SU-DHL-6 (cell line): Measurements from ENCODE around the gene TMEM242.

Experiments used
- H2AFZ ChIP-seq: fragments of 200-600 bp; sonication (generic); 2 replicates; pipeline ENCODE4 v1.6.1; 2014; ENCODE audit warnings: low read depth, mild to moderate bottlenecking, moderate library complexity, mixed read lengths, antibody characterized with exemption, low read length; ENCODE audit not compliant: severe bottlenecking
- H3F3A ChIP-seq: fragments of 200-600 bp; shearing (Covaris generic); 2 replicates; pipeline ENCODE4 v1.6.0; 2016; ENCODE audit warnings: antibody characterized with exemption, mild to moderate bottlenecking; ENCODE audit not compliant: insufficient read depth
- H3K27ac ChIP-seq: fragments of 200-600 bp; sonication (generic); 2 replicates; pipeline ENCODE4 v1.5.1; 2016; ENCODE audit warnings: low read depth, mild to moderate bottlenecking, low read length, moderate library complexity, mixed read lengths
- H3K27me3 ChIP-seq: fragments of 200-600 bp; sonication (generic), shearing (Covaris generic); 2 replicates; pipeline ENCODE4 v1.6.0; 2014; ENCODE audit warnings: mild to moderate bottlenecking, low read length
- H3K36me3 ChIP-seq: fragments of 200-600 bp; sonication (generic); 2 replicates; pipeline ENCODE4 v1.6.1; 2014; ENCODE audit warnings: mild to moderate bottlenecking, low read length, mixed read lengths
- H3K4me2 ChIP-seq: fragments of 300-600, 200-600 bp; shearing (Covaris generic), sonication (generic); 2 replicates; pipeline ENCODE4 v1.6.0; 2014; ENCODE audit warnings: low read length, low read depth, mild to moderate bottlenecking; ENCODE audit not compliant: poor library complexity, severe bottlenecking
- H3K4me3 ChIP-seq: fragments of 200-600 bp; sonication (generic); 2 replicates; pipeline ENCODE4 v1.5.1; 2014; ENCODE audit warnings: antibody characterized with exemption, low read length, mild to moderate bottlenecking, mixed read lengths; ENCODE audit not compliant: insufficient read depth, poor library complexity, severe bottlenecking
- H3K79me2 ChIP-seq: fragments of 200-600 bp; sonication (generic); 2 replicates; pipeline ENCODE4 v1.6.1; 2014; ENCODE audit warnings: mild to moderate bottlenecking, low read length, moderate library complexity; ENCODE audit not compliant: insufficient read depth
- H3K9ac ChIP-seq: fragments of 200-600 bp; sonication (generic); 2 replicates; pipeline ENCODE4 v1.7.0; 2014; ENCODE audit warnings: mild to moderate bottlenecking, low read length
- H3K9me2 ChIP-seq: fragments of 200-600 bp; sonication (generic); replicated peaks from 2 replicates; pipeline ENCODE4 v1.6.1; 2014; ENCODE audit warnings: low read length; ENCODE audit not compliant: insufficient read depth
- H3K9me3 ChIP-seq: fragments of 200-600 bp; sonication (generic); 2 replicates; pipeline ENCODE4 v1.6.1; 2014; ENCODE audit warnings: low read length, mixed read lengths; ENCODE audit not compliant: insufficient read depth
- H4K20me1 ChIP-seq: fragments of 200-600 bp; sonication (generic); 2 replicates; pipeline ENCODE4 v1.6.1; 2014; ENCODE audit warnings: low read depth, mild to moderate bottlenecking, antibody characterized with exemption, low read length, moderate library complexity, mixed read lengths
- CTCF ChIP-seq: fragments of 200-600 bp; sonication (generic); IDR thresholded peaks from one replicate; pipeline ENCODE4 v1.5.1; 2017; ENCODE audit warnings: antibody characterized with exemption, mild to moderate bottlenecking, low read length, moderate library complexity; ENCODE audit not compliant: insufficient read depth, poor library complexity, severe bottlenecking
- EZH2phosphoT487 ChIP-seq: fragments of 200-600 bp; sonication (generic), shearing (Covaris generic); conservative IDR thresholded peaks from 2 replicates; pipeline ENCODE4 v1.6.1; 2018; ENCODE audit warnings: mild to moderate bottlenecking, antibody characterized with exemption, low read length, moderate library complexity, mixed read lengths

Gene TMEM242

GRCh38 chr6:157361886-157362285 is 38.6 kb upstream of the TMEM242 start:
- Histone ChIP-seq H2AFZ (no peak overlapping the region), H3F3A (no peaks in the 10 kb centered on the region), H3K9me2 (no peaks in the 10 kb centered on the region), H3K4me3 (no peak overlapping the region), H4K20me1 (no peaks in the 10 kb centered on the region), H3K79me2 (no peaks in the 10 kb centered on the region), H3K27ac (no peak overlapping the region), H3K27me3 (no peaks in the 10 kb centered on the region), H3K9ac (no peak overlapping the region), H3K9me3 (no peaks in the 10 kb centered on the region), H3K4me2 (no peak overlapping the region), H3K36me3 (no peaks in the 10 kb centered on the region)
- TF ChIP-seq EZH2phosphoT487 (no peak), CTCF (no peak)

DNA sequence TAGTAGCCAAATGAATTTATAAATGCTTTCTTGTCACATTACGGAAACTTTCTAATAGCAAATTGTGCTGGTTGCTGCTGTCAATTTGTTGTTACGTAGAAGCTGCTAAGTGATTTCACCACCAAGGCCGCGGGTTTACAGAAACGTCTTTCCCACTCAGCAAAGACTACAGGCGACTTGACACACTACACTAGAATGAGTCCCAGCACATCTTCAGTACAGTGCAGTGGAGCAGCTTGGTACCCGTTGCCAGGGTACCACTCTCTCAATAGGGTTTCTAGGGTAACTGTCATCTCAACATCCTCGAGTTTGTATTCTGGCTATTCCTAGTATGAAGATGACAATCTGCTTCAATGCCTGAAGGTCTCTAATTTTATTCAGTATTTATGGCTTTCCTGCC is 35.0 kb upstream of the TMEM242 start:
- H3K27me3 ChIP-seq: no peaks in the 10 kb centered on the region; the same call in 1 of the 2 replicates
- no peaks in the 10 kb centered on the region for H3F3A ChIP-seq
- TF ChIP-seq EZH2phosphoT487 (no peak), CTCF (no peak)
- H3K9ac ChIP-seq: no peak overlapping the region
- no peak overlapping the region for H3K4me2 ChIP-seq
- H4K20me1 ChIP-seq: no peaks in the 10 kb centered on the region
- H3K79me2 ChIP-seq: no peaks in the 10 kb centered on the region
- H2AFZ ChIP-seq: no peak overlapping the region
- H3K9me3 ChIP-seq: no peaks in the 10 kb centered on the region
- H3K36me3 ChIP-seq: no peaks in the 10 kb centered on the region
- no peak overlapping the region for H3K4me3 ChIP-seq
- H3K27ac ChIP-seq: no peak overlapping the region
- H3K9me2 ChIP-seq: no peaks in the 10 kb centered on the region

DNA sequence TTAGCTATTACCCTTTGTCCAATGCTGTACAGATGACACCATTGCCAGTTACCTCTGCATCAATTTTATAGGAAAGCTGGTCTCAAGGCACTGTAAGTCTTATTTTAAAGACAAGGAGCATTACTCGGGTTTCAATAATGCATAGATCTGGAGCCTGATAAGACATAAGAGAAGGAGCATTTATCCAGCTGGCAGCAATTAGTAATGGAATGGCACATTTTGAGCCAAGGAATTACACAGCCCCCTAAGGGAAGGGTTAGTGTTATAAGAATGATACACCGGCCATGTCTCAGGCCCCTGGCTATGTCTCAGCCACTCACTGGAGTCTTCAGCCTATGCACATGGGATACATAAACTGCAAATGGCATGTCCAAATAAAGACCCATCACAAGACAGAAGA is 23.1 kb upstream of the TMEM242 start:
- H3K36me3 ChIP-seq: no peaks in the 10 kb centered on the region
- no peaks in the 10 kb centered on the region for H3K9me2 ChIP-seq
- H3K4me3 ChIP-seq: no peak overlapping the region
- TF ChIP-seq CTCF (no peak), EZH2phosphoT487 (no peak)
- no peaks in the 10 kb centered on the region for H3F3A ChIP-seq
- H3K79me2 ChIP-seq: no peaks in the 10 kb centered on the region
- H4K20me1 ChIP-seq: no peaks in the 10 kb centered on the region
- no peak overlapping the region for H3K27ac ChIP-seq
- H3K27me3 ChIP-seq: no peaks in the 10 kb centered on the region
- no peaks in the 10 kb centered on the region for H3K9me3 ChIP-seq
- no peak overlapping the region for H2AFZ ChIP-seq
- H3K9ac ChIP-seq: no peak overlapping the region
- no peak overlapping the region for H3K4me2 ChIP-seq
